GM20431 (cell line): ENCODE measurements around the gene SNCG.
"Not testable (repeated sequence)": the region's sequence is repeated elsewhere in the genome, so short reads cannot be mapped to it uniquely, and the experiment has no call there.

ENCODE experiments used
- in situ Hi-C: fragments of 300-500 bp; cut with MseI, MboI; formaldehyde crosslinking; loops from one replicate; pipeline ENCODE4 v1.15.0; 2020; ENCODE audit warnings: low sequenced_read_pairs; ENCODE audit not compliant: unreplicated experiment

Gene SNCG

GRCh38 chr10:86971232-86971991 is 13.0 kb downstream of the SNCG start:
- in situ Hi-C loops = no loop called here

GRCh38 chr10:86972613-86973380 is 14.4 kb downstream of the SNCG start:
- in situ Hi-C loops = no loop called here

- in situ Hi-C loops = no loop called here
These were observed 16.1 kb downstream of the SNCG start for GRCh38 chr10:86974484-86974883.

GRCh38 chr10:86976362-86977056 is 18.1 kb downstream of the SNCG start:
- in situ Hi-C loops = no loop called here

- in situ Hi-C loops = not testable (repeated sequence)
These were observed 20.1 kb downstream of the SNCG start for GRCh38 chr10:86978457-86978856.

- in situ Hi-C loops = no loop called here
These were observed 21.0 kb downstream of the SNCG start for GRCh38 chr10:86979296-86979818.

- in situ Hi-C loops = no loop called here
These were observed 21.6 kb downstream of the SNCG start for GRCh38 chr10:86979977-86980448.

- in situ Hi-C loops = not testable (repeated sequence)
These were observed 22.6 kb downstream of the SNCG start for GRCh38 chr10:86981020-86981419.

GRCh38 chr10:86981716-86982115 is 23.3 kb downstream of the SNCG start:
- in situ Hi-C loops = no loop called here

- in situ Hi-C loops = not testable (repeated sequence)
These were observed 26.1 kb downstream of the SNCG start for GRCh38 chr10:86984498-86984897.

GRCh38 chr10:86988520-86988919 is 30.1 kb downstream of the SNCG start:
- in situ Hi-C loops = no loop called here

GRCh38 chr10:86991362-86991761 is 33.0 kb downstream of the SNCG start:
- in situ Hi-C loops = not testable (repeated sequence)

- in situ Hi-C loops = no loop called here
These were observed 34.1 kb downstream of the SNCG start for GRCh38 chr10:86992456-86992855.

- in situ Hi-C loops = no loop called here
These were observed 34.5 kb downstream of the SNCG start for GRCh38 chr10:86992929-86993328.

GRCh38 chr10:86999802-87000403 is 41.5 kb downstream of the SNCG start:
- in situ Hi-C loops = not testable (repeated sequence)

GRCh38 chr10:87000491-87000890 is 42.1 kb downstream of the SNCG start:
- in situ Hi-C loops = no loop called here

- in situ Hi-C loops = not testable (repeated sequence)
These were observed 48.7 kb downstream of the SNCG start for GRCh38 chr10:87007124-87007523.

GRCh38 chr10:87007674-87008073 is 49.3 kb downstream of the SNCG start:
- in situ Hi-C loops = not testable (repeated sequence)

- in situ Hi-C loops = not testable (repeated sequence)
These were observed 49.9 kb downstream of the SNCG start for GRCh38 chr10:87008303-87008702.

GRCh38 chr10:87009134-87009696 is 50.8 kb downstream of the SNCG start:
- in situ Hi-C loops = not testable (repeated sequence)
